ENCODE measurements around the gene SLC24A3.
A peak's percentile ranks its signal among the peaks of the same experiment; 100 is the strongest.

Gene SLC24A3

DNA sequence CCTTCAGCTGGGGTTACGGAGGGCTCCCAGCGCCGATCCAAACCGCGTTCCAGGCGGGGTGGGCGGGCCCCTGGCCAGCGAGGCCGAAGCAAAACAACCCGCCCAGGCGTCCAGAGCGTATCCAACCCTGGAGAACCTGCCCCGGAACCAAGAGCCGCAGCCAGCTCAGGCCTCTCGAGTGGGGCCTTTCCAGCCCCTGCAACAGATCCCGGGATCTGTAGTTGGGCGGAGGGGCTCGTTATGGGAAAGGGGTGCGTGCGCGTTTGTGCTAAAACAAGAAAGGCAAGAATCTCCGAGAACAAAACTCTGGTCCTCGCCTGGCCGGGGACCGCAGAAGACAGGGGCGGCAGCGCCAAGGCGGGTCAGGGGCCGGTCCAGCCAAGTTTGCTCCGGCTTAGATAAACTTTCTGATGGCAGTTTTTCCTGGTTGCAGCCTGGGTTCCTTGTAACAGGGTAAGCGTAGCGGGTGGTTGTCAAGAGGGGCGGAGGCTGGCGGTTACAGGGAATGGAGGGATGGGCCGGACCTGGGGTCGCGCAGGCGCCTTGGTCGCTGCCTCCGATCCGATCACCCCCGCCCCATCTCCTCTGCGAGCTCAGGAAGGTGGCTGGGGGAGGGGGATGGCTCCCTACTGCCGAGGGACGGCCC lies 545.2 kb downstream of the SLC24A3 start:
- Histone ChIP-seq H3K4me3 (ENCODE audit: low read length in 2 of 2) (peak overlapping the region; percentile 89 to 94), H3K27ac (ENCODE audit: low read length) (peak overlapping the region; percentile 84), H3K4me1 (ENCODE audit: control insufficient read depth, insufficient read depth, low read length) (peaks cover 20% of the 10 kb centered on the region), H3K9me3 (ENCODE audit: control insufficient read depth in 2 of 2, low read length in 2 of 2) (no peaks in the 10 kb centered on the region), H3K9ac (ENCODE audit: low read length in 2 of 2) (peak overlapping the region; percentile 89 to 94), H3K36me3 (ENCODE audit: control insufficient read depth in 2 of 2, insufficient read depth in 2 of 2, low read length in 2 of 2) (no peaks in the 10 kb centered on the region), H3K27me3 (ENCODE audit: control insufficient read depth in 1 of 2, insufficient read depth in 2 of 2, low read length in 2 of 2) (no peaks in the 10 kb centered on the region)

DNA sequence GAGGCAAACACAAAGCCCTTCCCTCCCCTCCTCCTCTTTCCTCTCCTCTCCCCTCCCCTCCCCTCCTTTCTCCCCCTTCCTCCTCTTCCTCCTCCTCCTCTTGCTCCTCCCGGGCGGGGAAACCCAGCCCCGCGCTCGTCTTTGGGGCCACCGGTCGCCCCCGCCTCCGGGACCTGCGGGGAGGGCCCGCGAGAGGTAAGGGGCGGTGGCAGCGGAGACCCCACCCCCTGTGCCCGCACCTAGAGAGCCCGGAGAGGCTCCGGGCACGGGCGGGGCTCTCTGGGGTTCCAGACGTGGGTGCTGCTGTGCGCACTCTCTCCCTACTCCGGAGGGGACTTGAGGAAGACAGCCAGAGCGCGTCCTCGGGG lies 545.7 kb downstream of the SLC24A3 start, which contains the start of gene RIN2:
Gene RIN2, plus strand, starts transcription at position 126 of the 368 bp plus-strand sequence. CDS start 131,344 bp downstream, outside the sequence.
- peak within 1 kb of the TSS; percentile 89 to 94 for H3K9ac ChIP-seq (ENCODE audit: low read length in 2 of 2)
- H3K27ac ChIP-seq (ENCODE audit: low read length): peak within 1 kb of the TSS; percentile 84
- H3K4me1 ChIP-seq (ENCODE audit: control insufficient read depth, insufficient read depth, low read length): peaks cover 20% of the 10 kb centered on the region
- peak within 1 kb of the TSS; percentile 89 to 94 for H3K4me3 ChIP-seq (ENCODE audit: low read length in 2 of 2)
- no peaks in the 10 kb centered on the region for H3K36me3 ChIP-seq (ENCODE audit: control insufficient read depth in 2 of 2, insufficient read depth in 2 of 2, low read length in 2 of 2)
- no peaks in the 10 kb centered on the region for H3K27me3 ChIP-seq (ENCODE audit: control insufficient read depth in 1 of 2, insufficient read depth in 2 of 2, low read length in 2 of 2)
- no peaks in the 10 kb centered on the region for H3K9me3 ChIP-seq (ENCODE audit: control insufficient read depth in 2 of 2, low read length in 2 of 2)

DNA sequence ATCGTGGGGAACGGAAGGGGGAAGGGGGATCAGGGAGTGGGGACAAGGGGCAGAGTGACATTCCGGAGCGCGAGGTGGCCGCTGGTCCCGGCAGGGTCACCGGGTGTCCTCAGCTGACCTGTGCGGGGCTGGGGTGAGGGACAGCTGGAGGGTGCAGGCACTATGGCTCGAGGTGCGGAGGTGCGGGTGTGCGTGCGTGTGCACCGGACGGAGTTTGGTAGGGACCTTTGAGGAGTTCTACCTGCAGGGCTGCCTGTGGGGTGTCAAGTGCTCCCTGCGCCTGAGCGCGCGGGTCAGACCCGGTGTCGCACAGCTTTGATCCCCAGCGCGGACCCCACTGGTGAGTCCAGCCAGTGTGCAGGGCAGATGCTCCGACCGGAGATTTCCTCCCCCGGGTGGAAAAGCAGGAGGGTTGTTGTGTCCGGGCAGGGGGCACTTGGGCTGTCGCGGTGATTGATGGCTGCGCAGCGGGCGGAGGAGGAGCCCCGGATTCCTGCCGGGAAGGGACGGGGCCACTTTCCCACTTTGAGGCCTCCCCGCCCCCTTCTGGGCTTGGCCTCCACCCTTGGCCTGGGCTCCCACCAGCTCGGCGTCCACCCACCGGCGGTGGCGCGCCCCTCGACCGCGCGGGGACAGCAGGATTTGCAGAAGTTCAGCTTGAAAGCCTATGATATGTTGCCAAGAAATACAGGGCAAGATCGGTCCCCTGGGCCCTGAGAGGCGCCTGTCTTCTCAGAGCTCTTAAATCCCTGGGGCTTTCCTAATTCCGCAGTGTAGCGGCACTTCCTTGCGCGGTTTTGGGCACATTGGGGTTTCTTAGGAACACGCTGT lies 546.3 kb downstream of the SLC24A3 start:
- Histone ChIP-seq H3K4me1 (ENCODE audit: control insufficient read depth, insufficient read depth, low read length) (peaks cover 20% of the 10 kb centered on the region), H3K9ac (ENCODE audit: low read length in 2 of 2) (peak overlapping the region; percentile 89 to 94), H3K4me3 (ENCODE audit: low read length in 2 of 2) (peak overlapping the region; percentile 89 to 94), H3K27me3 (ENCODE audit: control insufficient read depth in 1 of 2, insufficient read depth in 2 of 2, low read length in 2 of 2) (no peaks in the 10 kb centered on the region), H3K9me3 (ENCODE audit: control insufficient read depth in 2 of 2, low read length in 2 of 2) (no peaks in the 10 kb centered on the region), H3K27ac (ENCODE audit: low read length) (peak overlapping the region; percentile 84), H3K36me3 (ENCODE audit: control insufficient read depth in 2 of 2, insufficient read depth in 2 of 2, low read length in 2 of 2) (no peaks in the 10 kb centered on the region)

DNA sequence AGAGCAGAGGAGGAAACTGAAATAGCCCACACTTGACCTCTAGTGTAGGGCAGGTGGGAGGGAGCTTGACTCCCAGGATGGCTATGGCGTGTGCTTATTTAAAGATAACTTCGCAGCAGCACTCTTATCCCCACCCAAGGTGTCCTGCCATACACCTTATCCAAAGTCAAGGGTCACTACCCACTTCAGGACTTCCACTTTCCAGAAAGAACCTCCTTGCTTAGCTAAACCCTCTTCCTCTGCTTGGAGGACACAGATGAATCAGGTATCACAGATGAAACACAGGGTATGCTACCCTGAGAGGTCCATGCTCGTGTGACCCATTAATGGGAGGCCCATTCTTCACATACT lies 547.9 kb downstream of the SLC24A3 start:
- Histone ChIP-seq H3K4me1 (ENCODE audit: control insufficient read depth, insufficient read depth, low read length) (peaks cover 20% of the 10 kb centered on the region), H3K4me3 (ENCODE audit: low read length in 2 of 2) (no peak overlapping the region), H3K9ac (ENCODE audit: low read length in 2 of 2) (no peak overlapping the region), H3K36me3 (ENCODE audit: control insufficient read depth in 2 of 2, insufficient read depth in 2 of 2, low read length in 2 of 2) (no peaks in the 10 kb centered on the region), H3K9me3 (ENCODE audit: control insufficient read depth in 2 of 2, low read length in 2 of 2) (no peaks in the 10 kb centered on the region), H3K27ac (ENCODE audit: low read length) (peak overlapping the region; percentile 18), H3K27me3 (ENCODE audit: control insufficient read depth in 1 of 2, insufficient read depth in 2 of 2, low read length in 2 of 2) (no peaks in the 10 kb centered on the region)

DNA sequence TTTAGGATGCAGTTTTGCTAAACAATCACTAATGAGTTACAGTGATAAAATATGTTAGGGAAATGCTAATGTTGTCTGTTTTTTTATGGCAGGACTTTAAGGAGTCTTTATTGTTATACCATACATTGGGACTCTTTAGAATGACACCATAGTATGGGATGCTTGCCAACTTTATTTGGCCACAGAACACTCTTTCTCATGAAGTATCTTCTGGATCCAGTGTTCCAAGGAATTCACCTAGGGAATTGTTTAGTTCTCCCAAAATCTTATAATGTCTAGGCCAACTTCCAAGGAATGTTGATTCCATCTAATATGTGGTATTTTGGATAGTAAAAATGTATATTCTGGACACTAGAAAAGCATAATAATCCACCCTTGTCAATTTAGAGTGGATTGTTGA lies 548.9 kb downstream of the SLC24A3 start:
- Histone ChIP-seq H3K36me3 (ENCODE audit: control insufficient read depth in 2 of 2, insufficient read depth in 2 of 2, low read length in 2 of 2) (no peaks in the 10 kb centered on the region), H3K27ac (ENCODE audit: low read length) (no peak overlapping the region), H3K9me3 (ENCODE audit: control insufficient read depth in 2 of 2, low read length in 2 of 2) (no peaks in the 10 kb centered on the region), H3K4me3 (ENCODE audit: low read length in 2 of 2) (no peak overlapping the region), H3K27me3 (ENCODE audit: control insufficient read depth in 1 of 2, insufficient read depth in 2 of 2, low read length in 2 of 2) (no peaks in the 10 kb centered on the region), H3K9ac (ENCODE audit: low read length in 2 of 2) (no peak overlapping the region), H3K4me1 (ENCODE audit: control insufficient read depth, insufficient read depth, low read length) (peaks cover 20% of the 10 kb centered on the region)

DNA sequence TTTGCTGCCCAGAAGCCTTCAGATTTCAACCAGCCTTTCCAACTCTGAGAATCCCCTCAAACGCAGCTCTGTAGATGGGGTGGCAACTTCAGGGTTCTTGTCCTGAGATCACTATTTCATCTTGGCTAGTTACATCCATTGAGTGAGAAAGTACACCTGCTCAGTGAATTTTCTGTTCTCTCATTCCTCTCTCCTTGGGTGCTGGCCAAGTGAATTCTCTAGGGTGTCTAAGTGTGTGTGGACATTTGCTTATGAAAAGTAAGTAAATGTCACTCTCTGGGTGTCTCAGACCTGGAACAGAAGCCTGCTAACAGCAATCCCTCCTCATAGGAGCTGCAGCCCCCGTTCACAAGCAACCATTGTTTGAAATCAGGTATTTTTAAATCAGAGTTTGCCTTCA lies 549.4 kb downstream of the SLC24A3 start:
- no peak overlapping the region for H3K27ac ChIP-seq (ENCODE audit: low read length)
- no peaks in the 10 kb centered on the region for H3K9me3 ChIP-seq (ENCODE audit: control insufficient read depth in 2 of 2, low read length in 2 of 2)
- H3K9ac ChIP-seq (ENCODE audit: low read length in 2 of 2): no peak overlapping the region
- H3K4me3 ChIP-seq (ENCODE audit: low read length in 2 of 2): no peak overlapping the region
- no peaks in the 10 kb centered on the region for H3K27me3 ChIP-seq (ENCODE audit: control insufficient read depth in 1 of 2, insufficient read depth in 2 of 2, low read length in 2 of 2)
- no peaks in the 10 kb centered on the region for H3K36me3 ChIP-seq (ENCODE audit: control insufficient read depth in 2 of 2, insufficient read depth in 2 of 2, low read length in 2 of 2)
- H3K4me1 ChIP-seq (ENCODE audit: control insufficient read depth, insufficient read depth, low read length): peaks cover 16% of the 10 kb centered on the region

DNA sequence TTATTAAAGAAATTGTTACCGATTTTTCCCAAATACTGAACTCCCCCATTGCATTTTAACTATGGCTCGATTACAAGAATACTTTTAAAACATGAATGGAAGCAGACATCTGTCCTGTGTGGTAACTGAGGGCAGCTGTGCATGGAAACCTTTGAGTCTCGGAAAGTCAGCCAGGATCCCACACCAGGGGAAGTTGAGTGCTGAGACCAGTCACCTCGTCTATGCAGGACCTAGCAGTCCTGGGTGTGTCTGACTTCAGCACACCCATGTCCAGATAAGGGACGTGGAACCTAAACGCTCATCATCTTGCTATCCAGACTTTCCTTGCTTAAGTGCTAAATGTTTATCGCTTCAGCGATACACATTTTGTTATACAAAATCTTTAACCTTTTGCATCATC lies 551.8 kb downstream of the SLC24A3 start:
- H3K9me3 ChIP-seq (ENCODE audit: control insufficient read depth in 2 of 2, low read length in 2 of 2): no peaks in the 10 kb centered on the region
- peaks cover 3% of the 10 kb centered on the region for H3K4me1 ChIP-seq (ENCODE audit: control insufficient read depth, insufficient read depth, low read length)
- H3K4me3 ChIP-seq (ENCODE audit: low read length in 2 of 2): no peak overlapping the region

DNA sequence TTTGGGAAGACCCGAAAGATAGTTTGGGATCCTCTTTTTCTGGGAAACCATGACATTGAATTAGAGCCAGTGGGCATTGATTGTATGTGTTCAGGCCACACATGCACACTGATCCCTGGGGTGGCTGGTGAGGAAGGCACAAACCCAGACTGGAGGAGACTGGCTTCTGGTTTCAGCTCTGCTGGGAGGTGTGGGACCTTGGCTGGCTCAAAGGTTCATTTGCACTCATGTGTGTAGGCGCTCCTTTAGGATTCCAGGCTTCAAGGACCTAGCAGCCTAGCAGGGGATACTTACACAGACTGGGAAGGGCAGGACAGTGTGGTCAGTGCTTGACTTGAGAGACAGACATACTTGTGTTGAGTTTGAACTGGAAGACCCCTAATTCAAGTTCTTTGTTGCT lies 552.8 kb downstream of the SLC24A3 start:
- H3K4me3 ChIP-seq (ENCODE audit: low read length in 2 of 2): no peak overlapping the region
- H3K36me3 ChIP-seq (ENCODE audit: control insufficient read depth in 2 of 2, insufficient read depth in 2 of 2, low read length in 2 of 2): no peaks in the 10 kb centered on the region
- H3K9me3 ChIP-seq (ENCODE audit: control insufficient read depth in 2 of 2, low read length in 2 of 2): no peaks in the 10 kb centered on the region
- no peaks in the 10 kb centered on the region for H3K4me1 ChIP-seq (ENCODE audit: control insufficient read depth, insufficient read depth, low read length)
- no peak overlapping the region for H3K27ac ChIP-seq (ENCODE audit: low read length)
- no peak overlapping the region for H3K9ac ChIP-seq (ENCODE audit: low read length in 2 of 2)
- H3K27me3 ChIP-seq (ENCODE audit: control insufficient read depth in 1 of 2, insufficient read depth in 2 of 2, low read length in 2 of 2): no peaks in the 10 kb centered on the region

More for the DNA sequence above, 551.8 kb downstream of the SLC24A3 start:
- Histone ChIP-seq H3K27ac (ENCODE audit: low read length) (no peak overlapping the region), H3K36me3 (ENCODE audit: control insufficient read depth in 2 of 2, insufficient read depth in 2 of 2, low read length in 2 of 2) (no peaks in the 10 kb centered on the region), H3K9ac (ENCODE audit: low read length in 2 of 2) (no peak overlapping the region), H3K27me3 (ENCODE audit: control insufficient read depth in 1 of 2, insufficient read depth in 2 of 2, low read length in 2 of 2) (no peaks in the 10 kb centered on the region)

DNA sequence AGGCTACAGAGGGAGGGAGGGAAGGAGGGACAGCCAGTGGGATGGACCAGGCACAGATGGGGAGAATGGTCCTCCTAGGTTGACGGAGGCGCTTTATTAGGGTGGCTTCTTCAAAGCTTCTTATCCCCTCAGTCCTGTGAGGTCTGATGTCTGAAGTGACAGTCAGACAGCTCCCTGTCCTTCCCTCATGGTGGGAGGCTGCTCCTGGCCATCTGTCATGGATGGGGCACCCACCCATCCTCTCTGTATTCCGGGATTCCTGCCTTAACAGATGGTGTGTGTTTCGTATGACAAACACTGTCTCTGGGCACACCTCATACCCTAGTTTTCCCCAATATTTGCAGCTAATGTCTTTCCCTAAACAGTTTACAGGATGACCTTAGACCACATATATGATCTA lies 553.5 kb downstream of the SLC24A3 start:
- Histone ChIP-seq H3K9ac (ENCODE audit: low read length in 2 of 2) (no peak overlapping the region), H3K9me3 (ENCODE audit: control insufficient read depth in 2 of 2, low read length in 2 of 2) (no peaks in the 10 kb centered on the region), H3K27ac (ENCODE audit: low read length) (no peak overlapping the region), H3K4me3 (ENCODE audit: low read length in 2 of 2) (no peak overlapping the region), H3K36me3 (ENCODE audit: control insufficient read depth in 2 of 2, insufficient read depth in 2 of 2, low read length in 2 of 2) (no peaks in the 10 kb centered on the region), H3K27me3 (ENCODE audit: control insufficient read depth in 1 of 2, insufficient read depth in 2 of 2, low read length in 2 of 2) (no peaks in the 10 kb centered on the region), H3K4me1 (ENCODE audit: control insufficient read depth, insufficient read depth, low read length) (no peaks in the 10 kb centered on the region)

DNA sequence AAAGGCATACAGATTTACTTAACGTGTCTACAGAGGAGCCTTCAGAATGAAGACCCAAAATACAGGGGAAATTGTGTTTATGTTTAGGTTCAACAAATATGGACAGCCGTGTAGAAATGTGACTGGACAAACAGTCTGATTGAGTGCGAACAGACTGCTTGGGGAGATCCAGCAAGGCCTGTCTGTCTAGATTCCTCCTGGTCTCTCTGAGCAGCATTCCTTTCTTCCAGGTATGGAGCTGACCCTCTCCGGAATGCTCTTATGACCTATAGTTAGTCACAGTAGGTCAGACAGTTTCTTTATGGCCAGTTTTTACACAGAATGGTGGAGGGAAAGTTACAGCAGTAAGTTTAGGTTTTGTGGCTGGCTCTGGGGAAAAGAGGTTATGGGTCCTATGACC lies 554.6 kb downstream of the SLC24A3 start:
- no peaks in the 10 kb centered on the region for H3K9me3 ChIP-seq (ENCODE audit: control insufficient read depth in 2 of 2, low read length in 2 of 2)
- H3K4me3 ChIP-seq (ENCODE audit: low read length in 2 of 2): no peak overlapping the region
- no peaks in the 10 kb centered on the region for H3K27me3 ChIP-seq (ENCODE audit: control insufficient read depth in 1 of 2, insufficient read depth in 2 of 2, low read length in 2 of 2)
- no peaks in the 10 kb centered on the region for H3K36me3 ChIP-seq (ENCODE audit: control insufficient read depth in 2 of 2, insufficient read depth in 2 of 2, low read length in 2 of 2)
- no peak overlapping the region for H3K9ac ChIP-seq (ENCODE audit: low read length in 2 of 2)
- no peaks in the 10 kb centered on the region for H3K4me1 ChIP-seq (ENCODE audit: control insufficient read depth, insufficient read depth, low read length)
- no peak overlapping the region for H3K27ac ChIP-seq (ENCODE audit: low read length)

DNA sequence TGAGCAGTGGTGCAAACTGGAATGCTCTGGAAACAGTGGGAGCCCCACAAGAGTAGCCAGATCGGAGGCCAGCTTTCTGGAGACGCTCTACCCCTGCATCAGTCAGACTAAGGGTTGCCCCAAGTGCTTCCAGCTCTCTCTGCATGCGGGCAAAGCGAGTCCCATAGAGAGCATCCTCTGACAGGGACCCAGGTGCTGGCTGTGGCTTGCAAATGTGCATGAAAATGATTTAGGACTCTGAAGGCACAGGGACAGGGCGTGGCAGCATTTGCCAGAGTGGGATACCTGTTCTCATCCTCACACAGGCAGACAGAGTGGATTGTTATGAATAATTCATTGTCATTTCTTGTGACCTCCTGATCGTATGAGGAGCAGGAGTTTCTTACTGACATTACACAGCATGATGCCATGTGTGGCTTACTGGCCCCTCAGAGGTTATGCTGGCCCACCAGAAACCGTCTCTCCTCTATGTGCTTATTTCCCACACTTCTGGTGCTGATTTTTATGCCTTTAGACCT lies 555.9 kb downstream of the SLC24A3 start:
- peaks cover 0 to 2% of the 10 kb centered on the region in 2 donors for H3K36me3 ChIP-seq (ENCODE audit: control insufficient read depth in 2 of 2, insufficient read depth in 2 of 2, low read length in 2 of 2)
- H3K9ac ChIP-seq (ENCODE audit: low read length in 2 of 2): no peak overlapping the region
- H3K4me1 ChIP-seq (ENCODE audit: control insufficient read depth, insufficient read depth, low read length): no peaks in the 10 kb centered on the region
- H3K4me3 ChIP-seq (ENCODE audit: low read length in 2 of 2): no peak overlapping the region
- no peaks in the 10 kb centered on the region for H3K9me3 ChIP-seq (ENCODE audit: control insufficient read depth in 2 of 2, low read length in 2 of 2)
- H3K27ac ChIP-seq (ENCODE audit: low read length): no peak overlapping the region
- H3K27me3 ChIP-seq (ENCODE audit: control insufficient read depth in 1 of 2, insufficient read depth in 2 of 2, low read length in 2 of 2): no peaks in the 10 kb centered on the region
